ENCODE measurements around the gene ANKRD7. TPM values are rescaled to one million over a fixed set of nuclear protein-coding genes. Genes with fewer than 3 reads are reported as not detected.

ANKRD7 gene, protein sequence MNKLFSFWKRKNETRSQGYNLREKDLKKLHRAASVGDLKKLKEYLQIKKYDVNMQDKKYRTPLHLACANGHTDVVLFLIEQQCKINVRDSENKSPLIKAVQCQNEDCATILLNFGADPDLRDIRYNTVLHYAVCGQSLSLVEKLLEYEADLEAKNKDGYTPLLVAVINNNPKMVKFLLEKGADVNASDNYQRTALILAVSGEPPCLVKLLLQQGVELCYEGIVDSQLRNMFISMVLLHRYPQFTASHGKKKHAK
- 4.4 TPM for total RNA-seq

GRCh38 chr7:118224521-118224920 lies at the start of gene ANKRD7:
Gene ANKRD7 (plus strand): TSS chr7:118224704. CDS start chr7:118224831, 127 bp downstream.

DNA sequence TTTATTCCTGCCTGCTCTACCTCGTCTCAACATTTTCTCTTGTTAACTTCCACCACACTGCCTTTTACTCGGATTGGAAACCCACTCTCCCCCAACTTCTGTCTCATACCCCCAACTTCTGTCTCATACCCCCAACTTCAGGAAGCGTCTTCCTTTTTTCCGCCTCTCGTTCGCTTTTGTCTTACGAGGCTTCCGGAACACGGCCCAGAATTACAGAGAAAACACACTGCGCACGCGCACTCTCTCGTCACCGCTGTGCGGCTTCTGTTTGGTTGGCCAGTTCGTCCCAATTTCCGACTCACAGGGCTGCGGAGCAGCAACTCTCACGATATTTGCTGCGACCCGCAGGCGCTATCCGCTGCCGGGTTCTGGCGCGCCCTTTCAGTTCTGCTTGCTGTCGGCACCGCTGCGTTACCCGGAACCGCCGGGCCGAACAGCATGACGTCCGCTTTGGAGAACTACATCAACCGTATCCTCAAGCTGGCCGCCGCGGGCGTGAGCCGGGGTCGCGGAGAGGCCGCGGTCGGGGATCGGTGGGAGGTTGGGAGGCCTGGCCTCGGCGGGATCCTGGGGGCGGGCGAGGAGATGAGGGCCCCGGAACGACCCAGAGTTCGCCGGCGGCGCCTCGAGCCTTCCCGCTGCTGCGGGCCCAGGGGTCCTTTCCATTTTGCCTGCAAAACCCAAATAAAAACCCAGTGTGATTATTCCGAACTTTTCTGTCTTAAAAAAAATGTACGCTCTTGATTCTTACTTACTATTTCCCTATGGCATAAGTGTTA lies 40.5 kb upstream of the ANKRD7 start, which contains the start of gene LSM8:
LSM8 (plus strand) TSS at position 379 of the 779 bp plus-strand sequence; CDS start at position 439, 60 bp downstream.

Other genes starting within 250 kb of the ANKRD7 start
- gene LSM8, start 40.5 kb upstream of the ANKRD7 start, total RNA-seq = 93.0 TPM